ENCODE data around the gene CHRNA10.

The CHRNA10 gene

DNA sequence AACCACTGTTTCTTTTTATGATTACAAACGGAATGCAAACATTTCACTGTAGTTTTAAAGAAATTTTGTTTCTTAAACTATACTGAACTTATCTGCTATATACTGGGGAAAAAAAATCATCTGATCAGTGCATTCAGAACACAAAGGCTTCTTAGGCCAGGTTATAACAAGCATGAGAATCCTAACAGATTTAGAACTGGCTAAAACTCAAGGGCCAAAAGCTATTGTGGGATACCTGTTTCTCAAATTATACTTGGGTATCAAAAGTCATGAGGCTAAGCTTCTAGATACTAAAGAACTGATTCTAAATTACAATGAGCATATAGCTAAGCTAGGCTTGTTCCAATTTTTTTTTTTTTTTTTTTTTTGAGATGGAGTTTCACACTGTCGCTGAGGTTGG lies 29.7 kb upstream of the CHRNA10 start:
- TF ChIP-seq, protein P1, sequence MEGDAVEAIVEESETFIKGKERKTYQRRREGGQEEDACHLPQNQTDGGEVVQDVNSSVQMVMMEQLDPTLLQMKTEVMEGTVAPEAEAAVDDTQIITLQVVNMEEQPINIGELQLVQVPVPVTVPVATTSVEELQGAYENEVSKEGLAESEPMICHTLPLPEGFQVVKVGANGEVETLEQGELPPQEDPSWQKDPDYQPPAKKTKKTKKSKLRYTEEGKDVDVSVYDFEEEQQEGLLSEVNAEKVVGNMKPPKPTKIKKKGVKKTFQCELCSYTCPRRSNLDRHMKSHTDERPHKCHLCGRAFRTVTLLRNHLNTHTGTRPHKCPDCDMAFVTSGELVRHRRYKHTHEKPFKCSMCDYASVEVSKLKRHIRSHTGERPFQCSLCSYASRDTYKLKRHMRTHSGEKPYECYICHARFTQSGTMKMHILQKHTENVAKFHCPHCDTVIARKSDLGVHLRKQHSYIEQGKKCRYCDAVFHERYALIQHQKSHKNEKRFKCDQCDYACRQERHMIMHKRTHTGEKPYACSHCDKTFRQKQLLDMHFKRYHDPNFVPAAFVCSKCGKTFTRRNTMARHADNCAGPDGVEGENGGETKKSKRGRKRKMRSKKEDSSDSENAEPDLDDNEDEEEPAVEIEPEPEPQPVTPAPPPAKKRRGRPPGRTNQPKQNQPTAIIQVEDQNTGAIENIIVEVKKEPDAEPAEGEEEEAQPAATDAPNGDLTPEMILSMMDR (IDR thresholded peaks at IDR 0.05; ENCODE audit: control extremely low read depth, extremely low read depth, low read depth, missing control alignments) = no peak
- POLR2A ChIA-PET = no interaction called here
- DNase-seq (ENCODE audit: extremely low spot score) = no peak
- CTCF ChIA-PET = no interaction called here

DNA sequence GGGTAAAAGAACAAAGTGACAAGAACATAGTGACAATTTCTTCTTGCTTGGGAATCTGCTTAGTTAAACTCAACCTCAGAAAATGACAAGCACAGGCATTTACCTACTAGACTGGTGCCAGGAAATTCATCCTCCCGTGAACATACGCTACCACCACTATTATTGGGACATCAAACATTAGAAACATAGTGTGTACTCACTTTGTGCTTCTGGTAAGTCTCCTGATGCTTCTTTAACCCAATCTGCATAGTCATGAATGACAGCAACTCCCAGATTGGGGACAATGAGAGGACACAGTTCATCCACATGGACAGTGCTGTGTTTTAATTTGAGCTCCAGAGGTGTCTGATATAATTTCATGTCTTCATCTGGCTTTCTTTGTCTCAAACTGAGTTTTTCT lies 29.2 kb upstream of the CHRNA10 start:
- POLR2A ChIA-PET = no interaction called here
- CTCF ChIA-PET = interaction anchor here (1.7 kb wide), 1 partner anchor 108 kb away, joined by 6 read pairs; the partner anchor contains the start of gene PGAP2
- no peak for DNase-seq (ENCODE audit: extremely low spot score)
- TF ChIP-seq, protein P1 (IDR thresholded peaks at IDR 0.05; ENCODE audit: control extremely low read depth, extremely low read depth, low read depth, missing control alignments) = no peak

DNA sequence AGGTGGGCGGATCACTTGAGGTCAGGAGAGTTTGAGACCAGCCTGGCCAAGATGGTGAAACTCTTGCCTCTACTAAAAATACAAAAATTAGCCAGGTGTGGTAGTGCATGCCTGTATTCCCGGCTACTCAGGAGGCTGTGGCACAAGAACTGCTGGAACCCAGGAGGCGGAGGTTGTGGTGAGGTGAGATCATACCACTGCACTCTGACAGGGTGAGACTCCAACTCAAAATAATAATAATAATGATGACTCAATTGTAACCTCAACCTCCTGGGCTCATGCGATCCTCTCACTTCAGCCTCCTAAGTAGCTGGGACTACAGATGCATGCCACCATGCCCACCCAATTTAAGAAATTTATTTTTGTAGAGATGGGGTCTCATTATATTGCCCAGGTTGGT lies 15.6 kb upstream of the CHRNA10 start:
- no peak for DNase-seq (ENCODE audit: extremely low spot score)
- ChIA-PET POLR2A (no interaction called here), CTCF (no interaction called here)
- TF ChIP-seq, protein P1 (IDR thresholded peaks at IDR 0.05; ENCODE audit: control extremely low read depth, extremely low read depth, low read depth, missing control alignments) = no peak

DNA sequence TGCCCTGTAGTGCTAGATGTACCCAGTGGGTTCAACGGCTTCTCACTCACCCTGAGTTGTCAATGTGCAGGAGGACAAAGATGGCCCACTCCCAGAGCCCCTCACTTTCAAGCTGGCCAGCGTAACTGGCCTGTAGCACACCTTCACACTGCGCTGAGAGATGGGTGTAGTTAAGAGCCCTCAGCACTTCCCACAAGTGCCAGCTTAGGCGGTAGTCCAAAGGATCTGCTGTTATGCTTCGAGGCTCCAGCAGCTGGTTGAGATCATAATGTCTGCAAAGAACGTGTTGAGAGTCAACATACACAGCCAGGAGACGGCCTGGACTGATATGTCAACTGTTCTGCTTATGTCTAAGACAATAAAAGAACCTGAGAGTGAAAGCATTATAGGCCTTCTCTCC lies 14.7 kb upstream of the CHRNA10 start:
- CTCF ChIA-PET = no interaction called here
- no peak for DNase-seq (ENCODE audit: extremely low spot score)
- TF ChIP-seq, protein P1 (IDR thresholded peaks at IDR 0.05; ENCODE audit: control extremely low read depth, extremely low read depth, low read depth, missing control alignments) = no peak
- POLR2A ChIA-PET = no interaction called here

DNA sequence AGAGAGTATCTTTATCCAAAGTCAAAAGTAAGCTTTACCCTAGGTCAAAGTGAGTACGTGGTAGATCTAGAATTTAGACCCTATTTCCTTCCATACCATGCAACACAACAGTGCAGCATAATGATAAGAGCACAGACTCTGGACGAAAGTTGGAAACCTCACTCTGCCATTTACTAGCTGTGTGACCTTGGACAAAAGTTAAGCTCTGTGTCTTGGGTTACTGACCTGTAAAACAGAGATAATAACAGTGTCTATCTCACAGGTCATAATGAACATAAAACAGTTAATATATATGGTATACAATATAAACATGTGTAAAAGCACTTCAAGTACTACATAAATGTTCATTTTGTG lies 13.6 kb upstream of the CHRNA10 start:
- ChIA-PET CTCF (interaction anchor here (1.2 kb wide), 2 partner anchors 10 to 165 kb away, joined by 3 read pairs; no protein-coding TSS in a partner anchor), POLR2A (no interaction called here)
- TF ChIP-seq, protein P1 (IDR thresholded peaks at IDR 0.05; ENCODE audit: control extremely low read depth, extremely low read depth, low read depth, missing control alignments) = no peak
- no peak for DNase-seq (ENCODE audit: extremely low spot score)

DNA sequence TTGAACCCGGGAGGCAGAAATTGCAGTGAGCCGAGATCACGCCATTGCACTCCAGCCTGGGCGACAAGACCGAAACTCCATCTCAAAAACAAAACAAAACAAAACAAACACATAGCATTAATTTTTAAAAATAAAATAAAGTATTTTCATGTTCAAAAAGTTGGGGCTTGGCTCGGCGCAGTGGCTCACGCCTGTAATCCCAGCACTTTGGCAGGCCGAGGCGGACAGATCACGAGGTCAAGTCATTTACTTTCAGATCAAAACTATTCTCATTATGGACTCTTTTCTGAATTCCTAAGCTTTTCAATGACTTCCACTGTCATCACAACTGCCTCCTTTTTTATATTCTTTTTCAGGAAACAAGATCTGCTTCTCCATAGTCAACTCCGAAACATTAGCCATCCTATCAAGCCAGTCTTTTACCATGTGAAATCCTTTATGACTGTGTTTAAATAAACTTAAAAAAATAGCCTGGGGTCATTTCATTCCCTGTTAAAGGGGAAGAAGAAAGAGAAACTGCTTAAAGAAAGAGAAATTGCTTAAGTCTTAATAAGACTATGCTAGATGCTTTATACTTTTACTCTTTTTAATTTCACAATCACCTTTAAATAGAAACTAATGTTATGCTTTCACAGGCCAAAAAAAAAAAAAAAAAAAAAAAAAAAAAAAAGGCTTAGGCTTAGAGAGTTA lies 13.1 kb upstream of the CHRNA10 start:
- ChIA-PET CTCF (interaction anchor here (1.2 kb wide), 2 partner anchors 11 to 165 kb away, joined by 3 read pairs; no protein-coding TSS in a partner anchor), POLR2A (no interaction called here)
- TF ChIP-seq, protein P1 (IDR thresholded peaks at IDR 0.05; ENCODE audit: control extremely low read depth, extremely low read depth, low read depth, missing control alignments) = no peak
- no peak for DNase-seq (ENCODE audit: extremely low spot score)
